HT1080 (cell line): ENCODE measurements around the gene GAB4. TPM values are rescaled to one million over a fixed set of nuclear protein-coding genes. Genes with fewer than 3 reads are reported as not detected.
"Not testable (repeated sequence)": the region's sequence is repeated elsewhere in the genome, so short reads cannot be mapped to it uniquely, and the experiment has no call there.

Experiments
- DNase-seq: peaks from one replicate; pipeline ENCODE4 v3.0.0-alpha.2; 2015; ENCODE audit warnings: low read depth
- total RNA-seq: library from RNA; depleted of rRNA; stranded (reverse); fragments of >200 nt; shearing (Covaris generic); gene quantifications from 2 replicates; pipeline ENCODE4 v1.2.3, GENCODE V29; 2014; rRNA removed

GAB4 gene
- total RNA-seq, 1 experiment from 2014 or later, result 0.16 TPM

- DNase-seq, result peak; percentile 91
Measured at GRCh38 chr22:16915701-16916100, 92.3 kb downstream of the GAB4 start.

- not testable (repeated sequence) for DNase-seq
Measured at GRCh38 chr22:16914911-16915310, 93.1 kb downstream of the GAB4 start.

GRCh38 chr22:16914006-16914405 is 94.0 kb downstream of the GAB4 start:
- no peak for DNase-seq

- no peak for DNase-seq
Measured at GRCh38 chr22:16912281-16912680, 95.7 kb downstream of the GAB4 start.

Other genes with a start within 250 kb of the GAB4 start
- gene XKR3, start 182.8 kb downstream of the GAB4 start, total RNA-seq, result 0.42 and 0.97 TPM in 2 replicates
- gene IL17RA, start 76.8 kb upstream of the GAB4 start, total RNA-seq, result 4.0 and 4.5 TPM in 2 replicates
- gene TMEM121B, start 113.1 kb upstream of the GAB4 start, total RNA-seq, result 0.10 TPM in 1 of 2 replicates, not detected in the other
- 62.0 and 73.3 TPM in 2 replicates for gene HDHD5, start 151.1 kb upstream of the GAB4 start, total RNA-seq
- not detected in 2 replicates for gene ADA2, start 211.2 kb upstream of the GAB4 start, total RNA-seq